A172 (cell line): ENCODE measurements around the gene RGCC. TPM values are rescaled to one million over a fixed set of nuclear protein-coding genes. Genes with fewer than 3 reads are reported as not detected.
"Not testable (repeated sequence)": the region's sequence is repeated elsewhere in the genome, so short reads cannot be mapped to it uniquely, and the experiment has no call there.

Experiments
- DNase-seq: peaks from one replicate; pipeline ENCODE4 v3.0.0-alpha.2; 2015; ENCODE audit warnings: low spot score
- total RNA-seq: library from RNA; depleted of rRNA; stranded (reverse); fragments of >200 nt; shearing (Covaris generic); gene quantifications from 2 replicates; pipeline ENCODE4 v1.2.3, GENCODE V29; 2014

Gene RGCC
- total RNA-seq, 1 experiment from 2014 or later = not detected

DNA sequence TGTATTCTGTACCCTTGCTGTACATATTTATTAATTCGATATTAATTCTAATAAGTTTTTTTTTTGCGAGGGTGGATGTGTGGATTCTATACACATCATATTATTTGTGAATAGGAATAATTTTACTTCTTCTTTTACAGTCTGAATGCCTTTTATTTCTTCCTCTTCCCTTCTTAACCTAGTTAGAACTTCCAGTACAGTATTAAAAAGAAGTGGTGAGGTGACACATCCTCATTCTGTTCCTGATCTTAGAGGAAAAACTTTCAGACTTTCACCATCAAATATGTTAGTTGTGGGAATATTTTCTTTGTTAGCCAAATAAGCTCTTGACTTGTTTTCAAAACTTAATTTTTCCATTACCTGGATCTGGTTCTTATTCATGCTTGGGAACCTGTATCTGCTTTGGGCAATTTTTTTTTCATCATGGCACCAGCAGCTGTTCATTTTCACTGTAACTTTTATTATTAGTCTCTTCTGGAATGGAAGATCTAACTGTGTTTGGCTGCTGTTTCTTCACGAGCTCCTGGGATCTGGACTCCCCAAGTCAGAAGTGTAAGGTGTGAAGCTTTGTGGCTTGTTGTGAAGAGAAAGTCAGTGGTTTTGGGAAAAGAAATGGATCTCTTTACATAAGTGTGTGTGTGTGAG lies 33.1 kb downstream of the RGCC start:
- DNase-seq = no peak

DNA sequence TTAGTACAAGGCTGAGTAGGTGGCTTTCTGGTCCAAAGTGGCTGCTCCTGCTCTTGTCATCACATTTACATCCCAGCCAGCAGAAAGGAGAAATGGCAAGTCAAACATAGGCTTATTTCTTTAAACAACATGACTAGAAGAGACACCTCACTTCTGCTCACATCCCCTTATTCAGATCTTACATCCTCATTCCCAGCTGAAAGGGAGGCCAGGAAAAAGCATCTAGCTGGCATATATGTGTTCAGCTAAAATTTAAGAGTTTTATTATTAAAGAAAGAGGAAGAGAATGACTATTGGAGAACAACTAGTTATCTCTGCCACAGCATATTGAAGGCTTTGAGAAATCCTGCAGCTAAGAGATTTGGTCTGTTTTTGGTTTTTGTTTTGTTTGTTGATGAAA lies 34.1 kb downstream of the RGCC start:
- DNase-seq = no peak

DNA sequence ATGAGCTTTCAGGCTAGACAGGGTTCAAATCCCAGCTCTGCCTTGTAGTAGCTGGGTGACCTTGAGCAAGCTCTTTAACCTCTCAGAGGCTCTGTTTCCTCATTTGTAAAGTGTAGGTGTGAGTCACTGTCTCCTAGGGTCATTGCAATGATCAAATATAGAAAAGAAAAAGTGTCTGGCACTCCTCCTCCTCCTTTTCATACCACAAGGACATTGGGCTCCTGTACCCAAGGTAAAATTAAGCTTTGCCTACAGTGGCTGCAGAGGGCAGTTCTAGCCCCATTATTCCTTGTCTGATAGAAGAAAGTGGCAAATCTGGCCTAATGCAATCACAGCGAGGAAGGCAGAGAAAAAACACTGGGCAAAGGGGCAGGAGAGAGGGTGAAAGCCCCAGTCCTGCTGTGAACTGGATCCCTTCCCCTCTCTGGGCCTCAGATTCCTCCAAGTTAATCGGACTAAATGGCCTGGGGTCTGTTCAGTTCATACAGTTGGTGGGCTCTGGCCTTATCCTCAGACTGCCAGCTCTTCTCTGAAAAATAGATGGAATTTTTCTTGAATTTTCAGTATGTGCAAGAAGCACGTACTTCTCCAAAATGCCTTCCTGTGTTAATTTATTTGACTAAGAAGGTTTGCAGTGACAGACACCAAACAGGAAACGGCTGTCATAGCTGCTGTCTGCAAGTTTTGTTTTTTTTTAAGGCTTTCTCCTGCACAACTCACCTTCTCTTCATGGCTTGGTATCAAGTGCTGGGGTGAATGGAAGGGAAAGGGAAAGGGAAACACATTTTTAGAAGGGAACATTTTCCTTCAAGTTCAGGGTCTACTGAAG lies 35.3 kb downstream of the RGCC start:
- DNase-seq = no peak

DNA sequence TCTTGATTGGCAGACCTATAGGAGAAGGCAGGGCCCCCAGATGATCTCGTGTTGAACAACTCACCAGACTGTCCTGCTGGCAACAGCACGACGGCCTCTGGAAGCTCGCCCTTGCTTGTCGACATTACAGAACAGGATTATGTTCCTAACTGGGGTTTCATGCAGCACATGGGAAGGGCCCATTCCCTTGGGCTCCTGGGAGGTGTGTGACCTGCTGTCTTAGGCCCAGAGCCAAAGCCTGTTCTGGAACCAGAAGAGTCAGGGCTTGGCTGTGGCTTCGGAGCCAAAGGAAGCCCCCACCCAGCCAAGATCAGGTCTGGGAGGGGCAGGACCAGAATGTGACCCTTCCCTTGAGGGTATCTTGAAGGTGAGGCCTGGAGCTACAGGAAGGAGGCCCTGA lies 36.9 kb downstream of the RGCC start:
- no peak for DNase-seq

DNA sequence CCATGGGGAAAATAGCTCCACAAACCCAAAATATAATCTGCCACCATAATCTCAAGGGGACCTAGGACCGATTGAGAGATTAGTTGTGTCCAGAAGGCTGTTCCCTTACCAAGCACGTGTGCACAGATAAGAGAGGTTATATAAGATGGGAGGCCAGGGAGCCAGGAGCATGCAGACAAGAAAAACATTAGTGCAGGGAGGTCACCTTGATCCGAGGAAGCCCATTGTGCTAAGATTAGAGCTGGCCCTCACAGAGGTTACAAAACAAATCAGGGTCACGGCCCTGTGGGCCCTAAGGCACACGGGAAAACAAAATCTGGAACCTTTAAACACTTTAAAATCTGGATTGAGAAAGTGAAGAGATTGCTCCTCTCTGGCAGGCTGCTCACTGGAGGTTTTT lies 37.7 kb downstream of the RGCC start:
- no peak for DNase-seq

DNA sequence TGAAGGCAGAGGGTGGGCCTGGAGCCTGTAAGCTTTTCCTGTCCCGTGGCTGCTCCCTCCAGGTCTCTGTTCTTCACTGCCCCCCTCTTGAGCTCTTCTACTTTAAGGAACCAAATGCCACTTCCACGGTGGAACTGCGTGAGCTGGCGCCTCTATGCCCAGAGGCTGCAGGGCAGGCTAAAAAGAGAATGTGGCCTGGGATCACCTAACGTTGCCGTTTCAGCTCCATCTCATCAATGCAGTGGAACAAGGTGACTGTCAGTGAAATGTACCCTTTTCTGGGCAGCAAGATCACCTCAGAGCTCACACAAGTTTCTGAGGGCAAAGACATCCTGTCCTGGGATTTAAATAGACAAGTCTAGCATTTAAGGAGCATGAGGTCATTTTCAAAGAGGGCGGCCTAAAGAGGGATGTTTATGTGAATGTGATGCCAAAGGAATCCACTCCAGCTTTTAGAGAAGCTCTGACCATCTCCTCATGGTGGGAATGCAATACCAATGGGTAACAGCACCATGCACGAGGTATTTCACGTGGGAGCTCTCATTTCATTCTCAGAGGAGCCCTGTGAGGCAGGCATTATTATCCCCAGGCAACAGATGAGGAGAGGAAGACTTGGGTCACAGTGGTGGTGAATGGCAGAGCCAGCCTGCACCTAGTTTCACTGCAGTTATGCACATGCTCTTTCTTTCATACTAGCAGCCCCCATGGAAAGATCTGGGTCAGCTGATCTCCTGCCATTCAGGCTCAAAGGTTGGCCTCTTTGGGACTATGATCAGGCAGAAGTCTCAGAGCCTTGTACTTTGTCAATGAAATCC lies 39.3 kb downstream of the RGCC start:
- DNase-seq = peak; percentile 12

DNA sequence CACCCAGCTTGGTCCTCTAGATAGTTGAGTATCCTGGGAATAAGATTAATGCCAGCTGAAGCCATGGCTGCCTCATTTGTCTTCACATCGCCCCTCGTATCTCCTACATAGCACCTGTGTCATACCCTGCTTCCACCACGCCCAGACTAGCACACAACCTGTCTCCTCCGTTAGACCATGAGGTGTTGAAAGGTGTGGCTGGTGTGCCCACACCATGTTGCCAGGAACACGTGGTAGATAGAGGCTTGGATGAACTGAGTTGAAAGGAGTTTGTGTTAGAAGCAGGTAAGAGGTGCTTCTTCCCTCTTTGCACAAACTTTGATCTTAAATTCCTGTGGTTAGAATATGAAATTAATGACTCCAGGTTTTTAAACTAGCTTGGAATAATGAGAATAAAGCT lies 40.1 kb downstream of the RGCC start:
- DNase-seq = no peak

DNA sequence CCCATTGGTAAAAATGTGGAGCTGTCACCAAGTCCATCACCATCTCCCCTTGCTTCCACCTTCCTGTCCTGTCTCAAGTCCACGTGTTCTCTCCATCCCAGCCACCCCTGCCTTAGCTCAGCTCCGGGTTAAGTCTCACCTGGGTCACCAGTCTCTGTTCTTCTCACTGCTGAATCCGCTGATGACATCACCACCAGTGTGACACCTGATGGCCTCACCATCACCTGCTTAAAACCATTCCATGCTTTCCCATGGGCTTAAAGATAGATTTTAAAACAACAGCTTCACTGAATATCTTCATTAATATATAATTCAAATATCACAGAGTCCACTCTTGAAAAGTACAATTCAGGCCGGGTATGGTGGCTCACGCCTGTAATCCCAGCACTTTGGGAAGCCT lies 42.1 kb downstream of the RGCC start:
- no peak for DNase-seq

DNA sequence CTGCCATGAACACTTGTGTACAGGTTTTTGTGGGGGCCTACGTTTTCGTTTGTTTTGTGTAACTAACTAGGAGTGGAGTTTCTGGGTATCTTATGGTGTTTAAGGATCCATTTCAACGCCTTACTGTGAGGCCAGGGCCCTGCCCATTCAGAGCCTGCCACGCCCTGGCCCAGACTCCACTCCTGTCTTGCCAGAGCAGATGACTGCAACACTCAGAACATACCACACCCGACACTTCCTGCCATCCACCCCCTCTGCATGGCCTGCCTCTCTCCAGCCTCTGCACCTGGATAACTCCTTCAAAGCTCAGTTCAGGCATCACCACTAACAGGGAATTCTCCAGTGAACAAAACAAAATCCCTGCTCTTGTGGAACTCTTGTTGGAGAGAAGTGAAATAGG lies 43.2 kb downstream of the RGCC start:
- DNase-seq = peak; percentile 32

DNA sequence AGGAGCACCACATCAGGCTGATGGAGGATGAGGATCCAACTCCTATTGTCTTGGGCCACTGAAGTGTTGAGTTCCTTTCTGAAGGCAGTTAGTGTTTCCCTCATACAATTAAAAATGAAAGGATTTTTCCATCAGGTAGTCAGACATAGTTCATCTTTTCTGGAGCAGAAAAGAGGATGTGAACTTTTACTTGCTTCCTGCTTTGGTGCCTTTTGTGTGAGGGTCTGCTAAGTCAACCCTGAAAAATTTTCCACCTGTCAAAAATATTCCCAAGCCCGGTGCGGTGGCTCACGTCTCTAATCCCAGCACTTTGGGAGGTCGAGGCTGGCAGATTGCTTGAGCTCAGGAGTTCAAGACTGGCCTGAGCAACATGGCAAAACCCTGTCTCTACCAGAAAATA lies 43.9 kb downstream of the RGCC start:
- no peak for DNase-seq

DNA sequence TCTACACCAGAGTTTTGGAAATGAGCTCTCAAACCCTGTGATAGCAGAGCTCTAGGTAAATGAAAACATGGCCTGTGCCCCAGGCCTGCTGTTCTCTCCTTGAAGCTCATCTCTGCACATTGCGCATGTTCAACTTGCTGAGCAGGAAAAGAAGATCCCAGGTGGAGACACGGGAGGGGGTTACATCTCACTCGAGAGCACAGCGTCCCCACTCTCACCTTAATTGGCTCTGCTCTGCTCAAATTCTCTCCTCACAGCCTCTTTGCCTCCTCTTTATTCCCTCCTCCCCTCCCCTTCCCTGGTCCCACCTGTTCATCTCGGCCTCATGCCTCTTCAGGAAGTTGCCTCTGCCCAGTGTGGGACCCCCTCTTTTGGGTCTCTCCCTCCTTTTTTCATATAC lies 44.7 kb downstream of the RGCC start:
- no peak for DNase-seq

DNA sequence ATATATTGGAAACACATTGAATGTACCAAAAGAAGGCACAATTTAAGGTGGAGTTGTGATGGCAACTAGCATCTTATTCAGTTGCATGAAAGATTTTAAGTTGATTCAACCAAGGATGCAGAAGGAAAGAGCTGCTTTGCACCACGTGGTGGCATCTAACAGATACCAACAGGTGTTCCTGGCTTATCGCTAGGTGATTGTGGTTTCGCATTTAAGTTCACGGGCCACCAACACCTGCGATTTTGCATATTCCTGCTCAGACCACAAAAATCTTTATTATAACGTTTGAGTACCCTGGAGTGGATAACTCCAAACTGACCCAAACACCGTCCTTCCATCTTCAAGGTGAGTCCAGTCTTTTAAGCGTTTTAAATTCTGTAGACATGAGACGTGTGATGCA lies 45.3 kb downstream of the RGCC start:
- no peak for DNase-seq

DNA sequence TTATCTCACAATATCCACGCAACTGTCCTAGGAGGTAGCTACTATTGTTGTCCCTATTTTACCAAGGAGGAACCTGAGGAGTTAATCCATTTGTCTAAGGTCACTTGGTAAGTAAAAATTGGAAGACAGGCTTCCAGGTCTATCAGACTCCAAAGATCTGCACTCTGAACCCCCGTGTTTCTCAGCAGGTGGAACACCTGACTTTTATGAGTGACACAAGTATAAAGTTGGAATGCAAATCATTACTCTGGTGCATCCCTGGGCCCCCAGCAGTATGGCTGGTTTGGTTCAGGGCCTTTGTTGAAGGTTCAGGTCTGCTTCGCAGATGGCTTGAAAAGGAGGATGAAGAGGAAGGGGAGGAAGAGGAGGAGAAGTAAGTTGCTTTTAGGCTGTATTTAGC lies 46.0 kb downstream of the RGCC start:
- no peak for DNase-seq

DNA sequence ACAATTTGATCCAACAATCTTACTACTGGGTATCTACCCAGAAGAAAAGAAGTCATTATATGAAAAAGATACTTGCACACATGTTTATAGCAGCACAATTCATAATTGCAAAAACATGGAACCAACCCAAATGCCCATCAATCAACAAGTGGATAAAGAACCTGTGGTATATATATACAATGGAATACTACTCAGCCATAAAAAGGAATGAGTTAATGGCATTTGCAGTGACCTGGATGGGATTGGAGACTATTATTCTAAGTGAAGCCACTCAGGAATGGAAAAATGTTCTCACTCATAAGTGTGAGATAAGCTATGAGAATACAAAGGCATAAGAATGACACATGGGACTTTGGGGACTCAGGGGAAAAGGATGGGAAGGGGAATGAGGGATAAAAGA lies 47.3 kb downstream of the RGCC start:
- not testable (repeated sequence) for DNase-seq

DNA sequence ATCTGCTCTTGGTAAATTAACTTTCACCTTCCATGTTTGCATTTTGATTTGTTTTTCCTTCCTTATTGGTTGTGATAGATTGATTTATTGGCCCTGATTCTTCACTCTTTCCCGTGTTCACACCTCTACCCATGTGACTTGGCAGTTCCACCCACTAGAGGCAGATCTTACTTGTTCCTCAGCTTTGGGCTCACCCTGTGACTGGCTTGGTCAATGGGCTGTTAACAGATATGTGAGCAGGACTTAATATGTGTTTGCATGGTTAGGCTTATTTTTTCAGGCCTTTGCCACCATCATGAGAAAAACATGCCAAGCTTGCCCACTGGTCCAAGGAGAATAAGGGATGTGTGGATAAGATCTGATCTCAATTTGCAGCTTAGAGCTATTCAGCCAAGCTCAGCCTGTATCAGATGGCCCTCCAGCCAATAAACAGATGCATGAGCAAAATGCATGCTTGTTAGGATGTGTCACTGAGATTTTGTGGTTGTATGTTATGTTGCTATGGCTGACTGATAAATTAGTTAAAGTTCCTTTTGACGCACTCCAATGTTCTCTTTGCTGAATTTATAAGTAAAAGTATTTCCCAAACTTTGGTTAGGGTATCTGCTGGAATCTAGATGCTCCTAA lies 48.0 kb downstream of the RGCC start:
- peak; percentile 3 for DNase-seq

DNA sequence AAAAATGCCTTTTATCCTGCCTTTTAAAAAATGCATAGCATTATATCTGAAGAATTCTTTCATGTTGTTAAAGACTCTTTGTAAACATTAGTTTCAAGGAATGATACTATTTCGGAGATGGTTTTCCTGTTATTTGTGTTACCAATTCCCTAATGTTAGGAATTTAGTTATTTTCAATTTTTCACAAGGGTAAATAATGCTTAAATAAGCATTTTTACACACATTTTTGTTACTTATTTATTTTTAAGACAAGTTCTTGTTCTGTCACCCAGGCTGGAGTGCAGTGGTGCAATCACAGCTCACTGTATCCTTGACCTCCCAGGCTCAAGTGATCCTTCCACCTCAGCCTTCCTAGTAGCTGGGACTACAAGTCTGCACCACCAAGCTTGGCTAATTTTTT lies 49.0 kb downstream of the RGCC start:
- DNase-seq = no peak

DNA sequence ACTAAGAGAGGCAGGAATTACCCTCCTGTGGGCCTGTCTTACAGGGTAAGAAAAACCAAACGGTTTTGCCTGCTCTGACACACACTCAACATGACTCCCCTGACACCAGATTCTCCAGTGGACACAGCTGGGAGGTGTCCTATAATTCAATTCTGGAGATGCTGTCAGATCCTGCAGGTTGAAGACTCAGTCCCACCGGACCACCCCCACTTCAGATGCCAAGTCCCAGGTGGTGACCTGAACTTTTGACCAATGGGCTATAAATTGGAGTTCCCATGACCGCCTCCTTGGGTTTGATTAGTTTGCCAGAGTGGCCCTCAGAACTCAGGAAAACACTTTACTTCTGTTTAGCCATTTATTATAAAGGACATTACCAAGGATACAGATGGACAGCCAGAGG lies 52.6 kb downstream of the RGCC start:
- DNase-seq = no peak

DNA sequence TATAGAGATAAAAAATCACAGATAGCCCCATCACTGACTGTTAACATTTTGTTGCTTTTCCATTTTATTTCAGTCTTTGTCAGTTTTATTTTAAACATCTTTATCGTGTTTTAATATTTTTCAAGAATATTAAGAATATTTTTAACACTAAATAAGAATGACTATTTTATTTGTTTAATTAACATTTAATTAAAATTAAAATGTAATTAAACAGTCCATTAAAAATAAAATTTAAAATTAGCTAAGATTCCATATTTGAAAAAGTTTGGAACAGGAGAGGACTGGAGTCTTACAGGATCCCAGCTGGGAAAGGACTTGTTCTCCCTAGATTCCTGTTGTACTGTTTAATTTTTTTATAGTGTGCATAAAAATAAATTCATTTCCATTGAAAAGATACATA lies 54.5 kb downstream of the RGCC start:
- no peak for DNase-seq

DNA sequence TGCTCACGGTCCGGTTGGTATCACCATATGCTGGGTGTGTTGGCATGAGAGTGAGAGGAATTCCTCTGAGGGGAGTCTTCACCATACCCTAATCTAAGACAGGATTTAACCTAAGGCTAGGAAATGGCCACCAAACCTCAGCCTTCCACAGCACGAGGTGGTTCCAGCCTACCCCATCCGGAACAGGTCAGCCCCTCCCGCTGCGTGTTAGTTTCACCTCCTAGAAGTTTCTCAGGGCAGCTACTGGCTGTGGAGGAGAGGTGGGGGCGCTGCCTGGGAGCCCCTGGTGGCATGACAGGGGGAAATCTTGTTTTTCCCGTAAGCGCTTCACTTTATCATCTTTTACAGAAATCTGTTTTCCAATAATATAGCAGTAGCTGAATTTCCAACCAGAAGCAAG lies 55.1 kb downstream of the RGCC start:
- DNase-seq = no peak

DNA sequence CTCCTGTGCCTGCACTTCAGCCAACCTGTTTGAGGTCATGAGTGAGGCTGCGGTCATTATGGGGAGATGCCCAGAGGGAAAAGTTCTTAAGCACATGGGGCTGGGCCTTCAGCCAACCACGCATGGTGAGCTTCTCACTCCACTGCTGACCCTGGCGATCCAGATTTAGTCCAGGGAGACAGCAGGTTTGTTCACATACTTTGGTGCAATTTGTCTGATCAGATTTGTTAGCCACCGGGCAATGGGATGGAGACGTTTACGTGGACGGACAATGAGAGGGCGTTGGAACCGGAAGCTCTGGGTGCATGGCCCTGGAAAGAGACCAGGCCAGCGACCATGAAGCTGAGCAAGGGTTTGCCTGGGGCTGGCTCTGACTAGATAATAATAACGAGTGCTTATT lies 56.2 kb downstream of the RGCC start:
- no peak for DNase-seq

DNA sequence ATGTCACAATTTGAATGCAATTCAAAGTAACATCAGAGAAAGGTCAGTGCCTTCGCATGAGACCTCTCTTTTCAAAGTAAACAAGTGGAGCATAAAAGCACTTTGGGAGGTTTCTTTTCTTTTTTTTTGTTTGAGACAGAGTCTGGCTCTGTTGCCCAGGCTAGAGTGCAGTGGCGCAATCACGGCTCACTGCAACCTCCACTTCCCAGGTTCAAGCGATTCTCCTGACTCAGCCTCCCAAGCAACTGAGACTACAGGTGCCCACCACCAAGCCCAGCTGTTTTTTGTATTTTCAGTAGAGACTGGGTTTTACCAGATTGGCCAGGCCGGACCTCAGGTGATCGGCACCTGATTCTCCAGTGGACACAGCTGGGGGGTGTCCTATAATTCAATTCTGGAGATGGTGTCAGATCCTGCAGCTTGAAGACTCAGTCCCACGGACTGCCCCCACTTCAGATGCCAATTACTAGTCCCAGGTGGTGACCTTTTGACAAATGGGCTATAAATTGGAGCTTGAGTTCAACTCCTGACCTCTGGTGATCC lies 57.6 kb downstream of the RGCC start:
- no peak for DNase-seq
